Measurements from ENCODE around the gene SLC13A4.

The SLC13A4 gene

DNA sequence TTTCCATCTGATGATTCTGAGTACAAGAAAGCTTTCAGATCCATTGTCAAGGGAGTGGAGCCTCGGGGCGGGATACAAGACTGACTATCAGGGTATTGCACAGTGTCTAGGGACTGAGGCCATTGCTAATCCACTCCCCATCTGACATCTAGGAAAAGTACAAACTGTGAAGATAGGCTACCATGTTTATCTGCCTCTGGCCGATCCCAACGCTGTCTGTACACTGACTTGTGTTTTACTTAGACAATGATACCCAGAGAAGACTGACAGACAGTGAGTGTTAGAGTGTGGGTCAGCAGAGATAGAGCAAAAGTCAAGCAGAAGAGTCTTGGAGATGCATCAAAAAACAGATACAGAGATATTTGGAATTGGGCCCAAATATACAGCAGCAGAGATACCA lies 3.1 kb upstream of the SLC13A4 start:
- no peak overlapping the region for H3K4me3 ChIP-seq (replicated peaks; ENCODE audit: low read depth, low read length)
- TF ChIP-seq, protein P1, sequence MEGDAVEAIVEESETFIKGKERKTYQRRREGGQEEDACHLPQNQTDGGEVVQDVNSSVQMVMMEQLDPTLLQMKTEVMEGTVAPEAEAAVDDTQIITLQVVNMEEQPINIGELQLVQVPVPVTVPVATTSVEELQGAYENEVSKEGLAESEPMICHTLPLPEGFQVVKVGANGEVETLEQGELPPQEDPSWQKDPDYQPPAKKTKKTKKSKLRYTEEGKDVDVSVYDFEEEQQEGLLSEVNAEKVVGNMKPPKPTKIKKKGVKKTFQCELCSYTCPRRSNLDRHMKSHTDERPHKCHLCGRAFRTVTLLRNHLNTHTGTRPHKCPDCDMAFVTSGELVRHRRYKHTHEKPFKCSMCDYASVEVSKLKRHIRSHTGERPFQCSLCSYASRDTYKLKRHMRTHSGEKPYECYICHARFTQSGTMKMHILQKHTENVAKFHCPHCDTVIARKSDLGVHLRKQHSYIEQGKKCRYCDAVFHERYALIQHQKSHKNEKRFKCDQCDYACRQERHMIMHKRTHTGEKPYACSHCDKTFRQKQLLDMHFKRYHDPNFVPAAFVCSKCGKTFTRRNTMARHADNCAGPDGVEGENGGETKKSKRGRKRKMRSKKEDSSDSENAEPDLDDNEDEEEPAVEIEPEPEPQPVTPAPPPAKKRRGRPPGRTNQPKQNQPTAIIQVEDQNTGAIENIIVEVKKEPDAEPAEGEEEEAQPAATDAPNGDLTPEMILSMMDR (IDR thresholded peaks at IDR 0.05; ENCODE audit: low read length, missing control alignments), result no peak
- no peak for DNase-seq (ENCODE audit: low read depth)

DNA sequence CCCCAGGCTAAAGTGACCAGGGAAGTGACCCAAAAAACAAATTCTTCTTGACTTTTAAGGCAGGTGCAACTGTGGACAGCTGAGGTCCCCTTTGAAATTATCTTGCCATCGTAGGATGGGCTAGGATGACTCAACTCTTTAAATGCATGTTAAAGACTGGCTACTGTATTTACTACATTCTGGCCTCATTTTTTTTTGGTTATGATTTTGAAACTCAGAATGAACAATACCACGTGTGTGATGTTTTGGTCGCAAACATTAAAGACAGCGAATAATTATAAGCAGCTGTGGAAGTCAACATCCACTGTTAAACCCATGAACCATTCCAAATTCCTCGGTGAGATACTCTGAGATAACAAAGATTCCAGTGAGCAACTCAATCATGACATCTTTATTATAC lies 1.2 kb upstream of the SLC13A4 start:
- no peak for DNase-seq (ENCODE audit: low read depth)
- H3K4me3 ChIP-seq (replicated peaks; ENCODE audit: low read depth, low read length), result no peak overlapping the region
- TF ChIP-seq, protein P1 (IDR thresholded peaks at IDR 0.05; ENCODE audit: low read length, missing control alignments), result no peak

DNA sequence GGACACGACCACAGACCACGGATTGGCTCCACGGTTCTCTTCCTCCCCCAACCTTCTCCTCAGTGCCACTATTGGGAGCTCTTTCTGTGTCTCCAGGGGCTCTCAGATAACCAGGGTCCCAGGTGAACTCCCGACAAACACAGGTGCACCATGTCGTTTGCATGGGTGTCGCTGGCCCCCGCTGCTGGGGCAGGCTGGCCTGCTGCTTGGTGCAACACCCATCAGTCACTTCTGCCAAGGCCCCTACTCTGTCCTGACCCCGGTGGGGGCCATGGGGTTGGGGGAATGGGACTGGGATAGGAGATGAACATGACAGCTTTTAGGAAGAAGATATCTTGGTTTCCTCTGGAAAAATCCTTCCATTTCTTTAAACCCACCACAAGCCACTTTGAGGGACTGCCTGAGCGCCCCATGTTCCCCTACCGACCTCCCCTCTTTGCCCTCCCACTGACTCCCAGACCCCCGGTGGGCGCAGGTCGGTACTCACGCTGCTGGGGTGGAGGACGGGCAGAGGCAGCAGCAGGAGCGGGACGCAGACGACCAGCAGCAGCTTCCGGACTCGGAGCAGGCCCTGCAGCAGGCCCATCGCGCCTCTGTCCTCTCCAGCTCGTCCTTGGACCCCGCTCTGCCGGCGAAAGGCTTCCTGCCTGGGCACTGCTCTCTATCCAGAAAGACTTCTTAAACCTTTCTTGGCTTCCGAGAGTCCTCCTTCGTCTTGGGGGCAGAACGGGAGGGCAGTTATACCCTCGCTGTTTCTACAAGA lies 894 bp downstream of the SLC13A4 start:
- TF ChIP-seq, protein P1 (IDR thresholded peaks at IDR 0.05; ENCODE audit: low read length, missing control alignments), result no peak
- DNase-seq (ENCODE audit: low read depth), result no peak
- H3K4me3 ChIP-seq (replicated peaks; ENCODE audit: low read depth, low read length), result no peak overlapping the region

DNA sequence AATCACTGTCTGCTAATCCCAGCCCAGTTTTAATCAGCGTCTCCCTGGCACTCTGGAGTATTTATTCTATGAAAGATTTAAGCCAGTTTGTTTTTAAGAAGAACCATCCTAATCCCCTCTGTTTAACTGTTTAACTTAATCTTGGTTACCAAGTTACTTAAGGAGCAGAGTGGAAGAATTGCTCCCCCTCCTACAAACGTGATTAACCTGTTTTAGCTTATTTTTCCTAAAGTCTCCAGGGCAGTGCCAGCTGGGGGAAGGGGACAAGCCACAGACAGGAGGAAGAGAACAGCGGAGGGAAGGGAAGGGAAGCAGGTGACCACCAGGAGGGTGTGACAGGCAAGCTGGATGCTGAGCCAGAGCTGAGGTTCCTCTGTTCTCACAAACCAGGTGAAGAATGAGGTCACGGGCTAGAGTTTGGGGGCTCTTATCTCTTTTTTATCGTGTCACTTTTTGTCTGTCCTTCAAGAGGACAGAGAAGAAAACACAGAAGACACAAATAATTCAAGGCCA lies 1.7 kb downstream of the SLC13A4 start:
- no peak overlapping the region for H3K4me3 ChIP-seq (replicated peaks; ENCODE audit: low read depth, low read length)
- TF ChIP-seq, protein P1 (IDR thresholded peaks at IDR 0.05; ENCODE audit: low read length, missing control alignments), result no peak
- DNase-seq (ENCODE audit: low read depth), result no peak

DNA sequence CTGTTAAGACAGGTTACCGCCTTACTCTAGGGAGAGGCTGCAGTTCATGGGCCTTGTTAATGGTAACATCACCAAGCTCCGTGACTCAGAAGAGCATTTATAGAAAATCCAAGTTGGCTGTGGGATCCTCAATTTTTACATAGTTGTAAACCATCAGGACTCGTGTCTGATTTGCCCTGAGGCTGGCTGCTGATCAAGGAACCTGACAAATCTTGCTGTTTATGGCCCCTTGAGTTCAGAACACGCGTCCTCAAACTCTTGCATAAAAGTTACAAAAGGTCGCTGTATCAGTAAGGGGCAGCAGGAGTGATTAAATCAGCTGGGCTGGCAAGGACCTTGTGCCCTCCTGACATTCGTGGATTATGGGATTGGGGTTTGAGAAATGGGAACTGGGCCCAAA lies 4.6 kb downstream of the SLC13A4 start:
- TF ChIP-seq, protein P1 (IDR thresholded peaks at IDR 0.05; ENCODE audit: low read length, missing control alignments), result no peak
- H3K4me3 ChIP-seq (replicated peaks; ENCODE audit: low read depth, low read length), result no peak overlapping the region
- no peak for DNase-seq (ENCODE audit: low read depth)

DNA sequence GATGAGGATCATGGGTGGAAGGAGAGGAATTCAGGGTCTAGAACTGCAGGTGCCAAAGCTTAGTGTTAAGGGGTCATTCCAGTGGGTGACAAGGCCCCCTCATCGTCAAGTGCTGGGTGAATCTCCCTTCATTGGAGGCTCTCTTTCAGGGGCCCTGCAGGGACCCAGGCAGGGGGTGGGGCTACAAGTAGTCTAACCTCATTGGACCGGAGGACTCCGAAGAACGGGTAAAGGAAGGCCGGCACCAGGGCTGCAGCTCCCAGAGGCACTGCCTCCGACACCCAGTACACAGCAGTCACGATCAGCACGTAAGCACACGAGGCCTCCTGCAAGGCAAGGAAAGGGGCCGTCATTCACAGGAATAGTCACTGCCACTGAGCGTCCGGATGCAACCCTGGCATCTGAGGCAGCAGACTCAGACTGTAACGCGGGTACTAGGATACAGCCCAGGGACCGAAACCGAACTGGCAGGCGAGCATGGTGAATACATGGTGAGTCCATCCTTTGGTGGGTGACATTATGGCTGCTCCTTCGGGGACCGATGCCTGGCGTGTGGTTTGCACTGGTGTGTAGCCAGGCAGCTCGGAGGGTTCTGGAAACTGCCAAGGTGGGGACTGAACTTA lies 6.7 kb downstream of the SLC13A4 start:
- TF ChIP-seq, protein P1 (IDR thresholded peaks at IDR 0.05; ENCODE audit: low read length, missing control alignments), result no peak
- DNase-seq (ENCODE audit: low read depth), result no peak
- H3K4me3 ChIP-seq (replicated peaks; ENCODE audit: low read depth, low read length), result no peak overlapping the region
